Renal cortex interstitium (tissue), 11 donors: ENCODE measurements around the gene RNF31. TPM values are rescaled to one million over a fixed set of nuclear protein-coding genes. Genes with fewer than 3 reads are reported as not detected.

Source experiments
- DNase-seq, 11 donors: peaks; one replicate each; pipeline ENCODE4 v3.0.0-alpha.2; 2013; ENCODE audit warnings: low read depth in 9 of 11, low spot score in 4 of 11; ENCODE audit errors: extremely low read depth in 1 of 11
- polyA plus RNA-seq, 3 donors: library from polyadenylated mRNA; unstranded; fragments of 120-200 nt; gene quantifications; one replicate each; pipeline ENCODE4 v1.2.1, GENCODE V29; 2013; ENCODE audit not compliant: insufficient read length in 3 of 3

Gene RNF31
- polyA plus RNA-seq, 3 donors: 45.5 to 59.5 (median 50.4) TPM

DNA sequence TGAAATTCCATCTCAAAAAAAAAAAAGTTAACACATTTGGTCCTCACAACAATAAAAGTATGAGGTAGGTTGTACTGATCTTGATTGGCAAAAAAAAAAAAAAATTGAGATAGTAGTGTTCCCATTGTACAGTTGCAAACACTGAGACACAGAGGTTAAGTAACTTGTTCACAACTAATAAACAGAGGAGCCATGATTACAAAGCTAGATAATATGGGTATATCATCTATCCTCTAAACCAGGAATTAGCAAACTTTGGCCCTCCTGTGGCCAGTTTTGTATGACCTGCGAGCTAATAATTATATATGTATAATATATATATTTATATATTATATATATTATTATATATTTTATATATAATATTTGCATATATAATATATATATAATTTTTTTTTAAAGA is 13.6 kb upstream of the RNF31 start:
- no peak for DNase-seq

DNA sequence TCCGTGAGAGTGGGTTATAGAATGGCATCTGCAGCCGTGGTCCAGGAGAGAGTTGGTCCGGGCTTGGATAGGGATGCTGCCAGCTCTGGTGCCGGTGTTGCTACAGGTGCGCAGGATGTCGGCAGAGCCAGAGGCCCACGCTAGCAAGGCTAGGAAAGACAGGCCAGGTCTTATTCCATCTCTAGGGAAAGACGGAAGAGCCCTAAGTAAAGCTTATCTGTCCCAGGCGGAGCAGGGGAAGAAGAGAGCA is 11.8 kb upstream of the RNF31 start:
- peak in 1 of 11 donors; percentile 19 for DNase-seq

DNA sequence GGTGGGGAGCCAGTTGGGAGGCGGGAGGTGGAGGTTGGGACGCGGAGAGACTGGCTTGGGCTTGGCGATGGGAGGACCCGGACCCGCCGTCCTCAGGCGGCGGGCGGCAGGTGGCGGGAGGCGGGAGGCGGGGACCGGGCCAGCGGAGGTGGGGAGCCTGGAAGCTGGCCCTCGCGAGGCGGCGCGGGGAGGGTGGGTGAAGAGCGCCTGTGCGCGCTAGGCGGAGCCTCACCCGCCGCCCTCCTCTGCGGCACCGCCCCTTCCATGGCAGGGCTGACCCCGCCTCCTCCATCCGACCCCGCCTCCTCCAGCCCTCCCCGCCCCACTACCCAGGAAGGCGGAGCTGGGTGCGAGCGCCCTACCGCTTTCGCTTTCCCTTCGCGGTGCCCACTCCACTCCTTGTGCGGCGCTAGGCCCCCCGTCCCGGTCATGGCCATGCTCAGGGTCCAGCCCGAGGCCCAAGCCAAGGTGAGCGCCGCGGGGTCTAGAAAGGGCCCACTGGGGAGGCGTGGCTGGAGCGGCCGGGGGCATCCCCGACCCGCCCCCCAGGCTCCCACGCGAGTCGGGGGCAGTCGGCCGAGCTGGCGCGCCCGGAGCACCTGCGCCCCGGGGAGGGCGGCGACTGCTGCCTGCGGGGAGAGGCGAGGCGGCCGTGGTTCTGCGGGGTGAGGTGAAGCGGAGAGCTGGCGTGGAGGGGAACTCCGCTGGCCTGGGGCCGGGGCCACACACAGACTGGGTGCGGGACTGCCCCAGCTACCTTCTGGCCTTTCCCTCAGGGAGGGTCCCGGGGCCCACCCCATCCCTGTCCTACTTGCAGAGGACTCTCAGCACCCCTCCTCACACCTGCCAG is 11.2 kb upstream of the RNF31 start, which contains the start of gene PSME1:
Gene PSME1 (plus strand): TSS at position 361 of the 850 bp plus-strand sequence. CDS start 69 bp downstream, at position 430.
- peak; percentile 68 to 90 (median 85) for DNase-seq

DNA sequence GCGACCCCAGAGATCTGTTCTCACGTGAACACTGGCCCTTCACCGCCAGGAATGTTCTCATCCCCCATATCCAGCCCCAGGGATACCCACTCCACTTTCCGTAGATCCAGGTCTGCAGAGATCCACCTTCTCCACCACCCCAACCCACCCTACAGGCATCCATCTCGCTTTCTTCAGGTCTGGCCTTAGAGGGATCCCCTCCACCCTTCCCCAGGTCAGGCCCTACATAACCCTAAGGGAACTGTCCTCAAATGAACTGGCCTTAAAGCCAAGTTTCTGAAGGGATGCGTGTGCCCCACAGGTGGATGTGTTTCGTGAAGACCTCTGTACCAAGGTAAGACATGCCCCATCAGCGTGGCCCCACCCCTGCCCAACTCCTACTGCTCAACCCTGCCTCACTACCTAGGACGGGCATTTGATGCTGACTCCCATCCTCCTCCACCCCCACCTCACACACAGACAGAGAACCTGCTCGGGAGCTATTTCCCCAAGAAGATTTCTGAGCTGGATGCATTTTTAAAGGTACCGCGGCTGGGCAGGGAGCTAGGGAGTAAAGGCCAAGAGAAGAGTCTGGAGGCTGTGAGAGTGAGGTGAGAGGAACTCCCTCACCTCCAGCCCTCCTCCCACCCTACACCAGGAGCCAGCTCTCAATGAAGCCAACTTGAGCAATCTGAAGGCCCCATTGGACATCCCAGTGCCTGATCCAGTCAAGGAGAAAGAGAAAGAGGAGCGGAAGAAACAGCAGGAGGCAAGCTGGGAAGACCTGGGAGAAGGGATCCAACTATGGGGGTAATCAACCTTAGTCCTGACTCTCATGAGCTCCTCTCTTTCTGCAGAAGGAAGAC is 10.4 kb upstream of the RNF31 start:
- DNase-seq: no peak

DNA sequence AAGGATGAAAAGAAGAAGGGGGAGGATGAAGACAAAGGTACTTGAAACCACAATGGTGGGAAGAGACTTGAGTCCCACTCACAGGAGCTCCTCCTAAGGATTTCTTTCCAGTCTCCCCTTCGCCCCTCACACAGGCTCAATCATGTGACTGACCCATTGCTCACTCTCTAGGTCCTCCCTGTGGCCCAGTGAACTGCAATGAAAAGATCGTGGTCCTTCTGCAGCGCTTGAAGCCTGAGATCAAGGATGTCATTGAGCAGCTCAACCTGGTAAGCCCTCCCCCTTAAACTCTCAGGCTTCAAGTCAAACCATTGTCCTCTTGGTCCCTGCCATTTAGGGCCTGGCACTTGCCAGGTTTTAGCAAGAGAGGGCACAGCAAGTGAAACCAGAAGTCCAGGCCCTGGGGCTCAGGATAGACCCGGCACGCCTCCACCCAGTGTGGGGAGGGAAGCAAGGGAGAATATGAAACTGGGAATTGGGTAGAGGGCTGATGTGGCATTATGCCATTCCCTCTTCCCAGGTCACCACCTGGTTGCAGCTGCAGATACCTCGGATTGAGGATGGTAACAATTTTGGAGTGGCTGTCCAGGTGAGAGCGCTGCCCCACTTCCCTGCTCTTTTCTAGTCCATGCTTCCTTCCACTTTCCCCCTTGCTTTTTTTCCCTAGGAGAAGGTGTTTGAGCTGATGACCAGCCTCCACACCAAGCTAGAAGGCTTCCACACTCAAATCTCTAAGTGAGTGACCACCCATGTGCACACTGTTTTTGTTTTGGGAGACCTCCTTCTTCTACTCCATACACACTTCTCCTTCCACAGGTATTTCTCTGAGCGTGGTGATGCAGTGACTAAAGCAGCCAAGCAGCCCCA is 9.5 kb upstream of the RNF31 start:
- no peak for DNase-seq

DNA sequence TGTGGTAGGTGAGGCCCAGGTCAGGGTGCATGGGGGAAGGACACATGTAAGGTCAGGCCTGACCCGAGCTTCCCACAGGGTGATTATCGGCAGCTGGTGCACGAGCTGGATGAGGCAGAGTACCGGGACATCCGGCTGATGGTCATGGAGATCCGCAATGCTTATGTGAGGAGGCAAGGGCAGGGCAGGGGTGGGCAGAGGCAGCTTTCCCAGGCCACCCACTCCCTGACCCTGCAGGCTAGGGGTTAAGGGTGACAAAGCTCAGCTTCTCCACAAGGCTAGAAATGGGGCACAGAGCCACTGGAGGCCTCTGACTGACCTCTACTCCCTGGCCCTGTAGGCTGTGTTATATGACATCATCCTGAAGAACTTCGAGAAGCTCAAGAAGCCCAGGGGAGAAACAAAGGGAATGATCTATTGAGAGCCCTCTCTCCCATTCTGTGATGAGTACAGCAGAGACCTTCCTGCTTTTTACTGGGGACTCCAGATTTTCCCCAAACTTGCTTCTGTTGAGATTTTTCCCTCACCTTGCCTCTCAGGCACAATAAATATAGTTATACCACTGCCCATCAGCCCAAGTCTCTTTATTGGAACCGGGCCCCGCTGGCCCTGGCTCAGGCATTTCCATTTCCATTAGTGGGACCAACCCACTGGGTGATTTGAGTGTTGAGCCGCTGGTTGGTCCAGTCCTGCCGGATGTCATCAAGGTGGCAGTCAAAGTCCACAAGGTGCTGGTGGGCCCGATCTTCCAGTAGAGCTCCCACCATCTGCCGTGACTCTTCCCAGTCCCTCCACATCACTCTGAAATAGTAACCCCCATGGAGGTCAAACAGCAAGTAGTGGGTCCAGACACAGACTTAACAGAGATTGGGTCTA is 8.7 kb upstream of the RNF31 start:
- no peak for DNase-seq

DNA sequence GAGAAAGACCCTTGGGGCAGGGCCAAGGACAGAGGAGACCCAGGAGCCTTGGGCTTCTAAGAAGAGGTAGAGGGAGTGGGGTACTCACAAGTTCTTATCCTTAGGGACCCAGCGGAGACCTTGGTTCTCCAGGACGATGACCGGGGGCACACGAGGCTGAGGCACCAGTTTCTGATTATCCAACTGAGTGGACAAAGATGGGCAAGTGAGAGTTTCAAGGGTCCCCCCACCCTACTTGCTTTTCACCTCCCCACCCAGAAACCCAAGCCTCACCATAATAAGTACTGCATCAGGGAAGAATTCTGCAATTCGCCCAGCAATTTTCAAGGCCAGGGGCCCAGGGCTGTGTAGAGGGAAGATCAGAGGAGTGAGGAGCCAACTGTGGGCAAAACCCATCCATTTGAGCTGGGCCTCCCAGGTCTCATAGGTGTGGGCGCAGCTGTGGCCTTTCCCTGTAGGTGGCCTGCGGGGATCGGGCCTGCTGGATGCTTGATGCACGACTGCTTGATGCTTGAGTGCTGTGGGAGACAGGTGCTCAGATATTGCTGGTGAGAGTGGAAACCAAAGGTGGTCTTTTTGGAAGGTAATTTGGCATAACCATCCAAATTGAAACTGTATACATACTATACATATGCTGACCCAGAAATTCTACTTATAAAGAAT is 7.9 kb upstream of the RNF31 start:
- no peak for DNase-seq

DNA sequence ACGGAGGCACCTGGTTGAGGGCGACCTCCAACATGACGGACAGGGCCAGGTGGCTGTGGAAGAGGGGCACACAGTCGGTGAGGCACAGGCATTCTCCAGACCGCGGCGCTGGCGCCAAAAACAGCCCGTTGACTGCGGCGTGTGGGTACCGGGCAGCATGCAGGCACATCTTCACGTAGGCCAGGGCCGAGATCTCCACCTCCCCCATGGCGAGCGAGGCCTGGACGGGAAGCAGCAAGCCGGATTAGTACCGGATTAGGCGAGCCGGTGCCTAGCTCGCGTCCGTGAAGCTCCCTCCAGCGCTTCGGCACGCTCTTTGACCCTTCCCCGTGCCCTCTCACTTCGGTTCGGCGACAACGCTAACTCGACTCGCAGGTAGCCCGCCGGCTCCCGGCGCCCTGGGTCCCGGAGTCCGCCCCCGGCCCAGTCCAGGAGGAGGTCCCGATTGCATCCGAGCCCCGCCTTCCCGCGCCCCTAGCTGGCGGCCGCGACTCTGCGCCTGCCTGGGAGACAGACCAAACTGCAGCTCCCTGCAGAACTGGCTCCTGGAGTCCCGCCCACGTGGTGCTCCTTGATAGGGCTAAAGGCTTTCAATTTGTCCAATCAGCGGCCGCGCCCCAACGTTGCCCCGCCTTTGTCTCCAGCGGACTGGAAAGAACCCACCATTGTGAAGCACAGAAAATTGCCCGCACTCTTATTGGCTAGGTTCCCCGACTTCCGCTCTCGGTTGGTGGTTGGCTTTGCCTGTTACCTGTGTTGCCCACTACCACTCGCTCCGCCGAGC is 6.0 kb upstream of the RNF31 start, which contains the start of gene EMC9:
Gene EMC9 (minus strand): TSS at position 495 of the 784 bp plus-strand sequence. CDS start 287 bp downstream, at position 208.
- DNase-seq: peak; percentile 97 to 100 (median 99)

DNA sequence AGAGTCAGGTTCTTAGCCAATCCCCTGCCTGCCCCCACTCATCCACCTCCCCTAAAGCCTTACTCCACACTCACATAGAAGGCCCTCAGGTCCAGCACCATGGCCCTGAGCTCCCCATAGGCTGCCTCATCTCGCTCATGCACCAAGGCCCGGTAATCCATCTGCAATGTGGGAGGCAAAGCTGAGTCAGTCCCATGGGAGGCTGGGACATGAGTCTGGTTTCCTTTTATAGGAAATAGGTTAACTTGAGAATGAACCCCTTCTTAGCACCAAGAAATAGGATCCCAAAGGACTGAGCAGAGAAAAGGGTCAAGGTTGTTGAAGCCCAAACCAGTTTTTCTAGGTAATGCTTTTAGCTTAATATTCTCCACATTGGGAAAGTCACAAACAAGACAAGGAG is 3.8 kb upstream of the RNF31 start:
- DNase-seq: no peak

DNA sequence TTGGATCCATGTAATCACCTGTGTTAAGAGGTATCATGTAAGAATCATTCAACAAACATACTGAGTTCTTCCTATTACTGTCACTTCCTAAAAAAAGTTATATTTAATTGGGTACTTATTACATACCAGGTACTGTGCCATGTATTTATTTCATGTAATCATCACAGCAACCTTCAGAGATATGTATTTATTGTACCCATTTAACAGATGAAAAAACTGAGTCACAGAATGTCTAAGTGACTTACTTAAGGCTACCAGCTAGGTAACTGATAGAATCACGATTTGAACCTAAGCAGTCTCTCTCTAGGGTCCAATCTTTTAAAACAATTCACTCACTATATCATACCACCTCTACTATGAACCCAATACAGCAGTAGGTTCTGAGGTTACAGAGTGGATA is 2.8 kb upstream of the RNF31 start:
- DNase-seq: no peak

DNA sequence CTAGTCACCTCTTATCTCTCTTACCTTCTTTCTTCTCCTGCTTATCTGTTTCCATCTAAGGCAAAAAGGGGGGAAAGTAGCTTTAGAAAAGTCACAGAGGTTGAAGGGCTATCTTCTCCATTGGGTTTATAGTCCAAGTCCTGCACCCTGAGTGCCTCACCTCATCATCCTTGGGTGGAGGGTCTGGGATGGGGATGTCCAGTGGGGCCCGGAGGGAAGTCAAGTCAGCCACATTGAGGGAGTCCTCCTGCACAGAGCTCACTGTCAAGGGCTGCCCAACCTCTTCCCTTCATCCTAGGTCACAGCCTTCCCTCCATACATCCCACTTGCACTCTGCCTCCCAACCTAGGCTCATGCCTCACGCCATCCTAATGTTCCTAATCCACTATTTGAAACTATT is 2.1 kb upstream of the RNF31 start:
- DNase-seq: no peak

DNA sequence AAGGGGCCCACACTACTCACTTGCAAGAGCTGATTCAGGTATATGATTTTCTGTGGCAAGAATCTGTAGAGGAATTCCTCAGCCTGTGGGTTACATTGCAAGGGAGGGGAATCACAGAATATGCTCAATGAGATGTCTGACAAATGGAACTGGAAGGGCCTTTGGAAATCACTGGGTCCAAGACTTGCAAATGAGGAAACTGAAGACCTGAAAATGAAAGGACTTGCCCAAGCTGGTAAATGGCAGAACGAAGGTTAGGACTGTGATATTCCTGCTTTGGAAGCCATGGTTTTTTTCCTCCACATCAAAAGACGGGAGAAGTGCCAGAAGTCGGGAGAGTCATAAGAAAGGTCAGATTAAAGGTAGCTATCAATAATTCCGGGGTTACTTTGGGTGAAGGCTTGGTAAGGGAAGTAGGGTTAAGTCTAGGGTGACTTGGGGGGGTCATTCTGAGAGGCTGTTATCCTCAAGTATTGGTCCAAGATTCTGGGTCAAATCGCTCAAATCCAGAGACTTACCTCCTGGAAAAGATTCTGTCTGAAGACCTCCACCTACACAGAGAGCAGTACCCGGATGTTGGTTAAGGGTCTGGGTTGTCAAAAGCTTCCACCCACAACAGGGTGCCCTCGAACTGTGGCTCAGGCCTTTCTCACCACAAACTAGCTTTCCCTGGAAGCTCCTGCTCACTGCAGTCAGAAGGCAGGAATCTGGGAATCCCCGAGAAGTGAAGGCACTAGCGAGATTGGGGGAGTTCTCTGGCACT is 1.4 kb upstream of the RNF31 start:
- DNase-seq: no peak

DNA sequence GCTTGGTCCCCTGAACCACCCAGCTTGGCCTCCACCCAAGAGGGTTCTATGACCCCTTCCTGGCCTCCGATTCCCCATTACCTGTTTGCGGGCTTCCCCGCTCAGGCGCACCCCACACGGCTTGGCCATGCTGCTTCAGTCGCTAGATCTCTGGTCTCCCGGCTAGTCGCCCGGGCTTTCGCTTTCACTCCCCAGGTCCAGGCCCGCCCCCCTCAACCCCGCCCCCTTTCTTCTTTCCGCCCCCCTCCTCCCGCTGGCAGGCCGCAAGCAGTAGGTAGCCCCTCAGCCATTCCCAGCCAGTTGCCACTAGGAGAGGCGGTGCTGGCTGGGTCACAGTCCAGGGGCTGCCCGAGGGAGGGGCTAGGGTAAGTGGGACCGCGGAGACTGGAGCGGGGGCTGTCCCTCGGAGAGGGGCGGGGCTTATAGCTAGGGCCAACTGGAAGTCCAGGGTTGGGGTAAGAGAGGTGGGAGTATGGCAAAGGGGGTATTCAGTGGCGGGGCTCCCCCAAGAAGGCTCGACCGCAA is 783 bp upstream of the RNF31 start, which contains the start of gene PSME2:
Gene PSME2 (minus strand): TSS at position 158 of the 525 bp plus-strand sequence. CDS start 29 bp downstream, at position 129.
- DNase-seq: peak; percentile 82 to 97 (median 94)

DNA sequence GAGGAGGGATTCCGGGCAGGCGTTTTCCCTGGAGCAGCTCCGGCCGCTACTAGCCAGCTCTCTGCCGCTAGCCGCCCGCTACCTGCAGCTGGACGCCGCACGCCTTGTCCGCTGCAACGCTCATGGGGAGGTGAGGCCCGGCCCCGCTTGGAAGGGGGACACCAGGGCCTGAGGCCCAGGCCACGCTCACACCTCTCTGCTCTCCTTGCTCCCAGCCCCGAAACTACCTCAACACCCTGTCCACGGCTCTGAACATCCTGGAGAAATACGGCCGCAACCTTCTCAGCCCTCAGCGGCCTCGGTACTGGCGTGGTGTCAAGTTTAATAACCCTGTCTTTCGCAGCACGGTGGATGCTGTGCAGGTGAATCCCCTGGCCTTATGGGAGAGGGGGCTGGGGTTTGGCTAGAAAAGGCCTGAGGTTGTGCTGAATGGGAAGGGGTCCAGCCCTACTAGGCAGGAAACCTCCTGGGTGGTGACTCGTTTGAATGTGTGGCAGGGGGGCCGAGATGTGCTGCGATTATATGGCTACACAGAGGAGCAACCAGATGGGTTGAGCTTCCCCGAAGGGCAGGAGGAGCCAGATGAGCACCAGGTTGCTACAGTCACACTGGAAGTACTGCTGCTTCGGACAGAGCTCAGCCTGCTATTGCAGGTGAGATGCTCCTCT is 597 bp downstream of the RNF31 start:
- DNase-seq: no peak

DNA sequence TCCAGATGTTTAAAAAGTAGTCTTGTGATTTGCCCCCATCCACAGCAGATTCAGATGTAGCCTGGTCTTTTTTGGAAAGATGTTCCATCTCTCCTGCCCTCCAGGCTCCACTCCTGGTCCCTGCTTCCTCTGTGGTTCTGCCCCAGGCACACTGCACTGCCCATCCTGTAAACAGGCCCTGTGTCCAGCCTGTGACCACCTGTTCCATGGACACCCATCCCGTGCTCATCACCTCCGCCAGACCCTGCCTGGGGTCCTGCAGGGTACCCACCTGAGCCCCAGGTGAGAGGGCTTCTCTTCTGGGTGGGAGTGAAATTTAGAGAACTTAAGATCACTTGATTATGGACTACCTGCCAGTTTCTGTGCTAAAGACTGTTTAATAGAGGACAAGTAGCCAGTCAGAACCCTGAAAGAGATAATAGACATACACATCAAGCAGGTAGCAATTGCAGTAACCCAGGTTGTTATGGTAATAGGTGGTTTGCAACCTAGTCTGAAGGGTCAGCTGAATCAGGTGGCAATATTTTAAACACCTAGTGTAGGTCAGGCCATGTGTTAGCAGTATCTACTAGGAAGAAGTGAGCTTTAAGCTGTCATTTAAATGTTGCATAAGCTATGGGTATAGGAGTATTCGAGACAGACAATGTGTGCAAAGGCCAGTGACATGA is 2.1 kb downstream of the RNF31 start:
- DNase-seq: no peak
